GM12801 (cell line): Measurements from ENCODE around the gene GPC4.

Source experiments
- TF ChIP-seq, protein P1 (sequence below): IDR thresholded peaks from one replicate; pipeline ENCODE4 v1.5.1; 2011; ENCODE audit warnings: control low read depth; ENCODE audit not compliant: insufficient read length; ENCODE audit errors: extremely low read depth

GPC4 gene

DNA sequence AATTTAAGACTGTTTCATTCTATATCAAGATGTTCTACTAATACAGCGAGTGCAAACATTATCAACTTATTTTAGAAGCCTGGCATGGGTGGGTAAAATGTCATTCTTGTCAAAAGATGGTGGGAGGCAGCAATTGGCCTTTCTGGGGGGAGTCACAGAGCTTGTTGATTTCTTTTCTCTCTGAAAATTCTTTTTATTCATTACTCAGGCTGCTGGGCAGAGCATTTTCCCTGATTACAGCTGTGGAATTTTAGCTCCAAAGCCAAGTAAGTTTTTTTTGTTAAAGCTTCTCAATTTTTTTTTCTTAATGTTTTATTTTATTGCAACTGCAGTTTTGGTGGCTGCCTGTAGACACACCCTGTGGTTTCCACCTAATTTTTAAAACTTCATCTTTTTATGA is 50.4 kb downstream of the GPC4 start:
- TF ChIP-seq, protein P1, sequence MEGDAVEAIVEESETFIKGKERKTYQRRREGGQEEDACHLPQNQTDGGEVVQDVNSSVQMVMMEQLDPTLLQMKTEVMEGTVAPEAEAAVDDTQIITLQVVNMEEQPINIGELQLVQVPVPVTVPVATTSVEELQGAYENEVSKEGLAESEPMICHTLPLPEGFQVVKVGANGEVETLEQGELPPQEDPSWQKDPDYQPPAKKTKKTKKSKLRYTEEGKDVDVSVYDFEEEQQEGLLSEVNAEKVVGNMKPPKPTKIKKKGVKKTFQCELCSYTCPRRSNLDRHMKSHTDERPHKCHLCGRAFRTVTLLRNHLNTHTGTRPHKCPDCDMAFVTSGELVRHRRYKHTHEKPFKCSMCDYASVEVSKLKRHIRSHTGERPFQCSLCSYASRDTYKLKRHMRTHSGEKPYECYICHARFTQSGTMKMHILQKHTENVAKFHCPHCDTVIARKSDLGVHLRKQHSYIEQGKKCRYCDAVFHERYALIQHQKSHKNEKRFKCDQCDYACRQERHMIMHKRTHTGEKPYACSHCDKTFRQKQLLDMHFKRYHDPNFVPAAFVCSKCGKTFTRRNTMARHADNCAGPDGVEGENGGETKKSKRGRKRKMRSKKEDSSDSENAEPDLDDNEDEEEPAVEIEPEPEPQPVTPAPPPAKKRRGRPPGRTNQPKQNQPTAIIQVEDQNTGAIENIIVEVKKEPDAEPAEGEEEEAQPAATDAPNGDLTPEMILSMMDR, result no peak

DNA sequence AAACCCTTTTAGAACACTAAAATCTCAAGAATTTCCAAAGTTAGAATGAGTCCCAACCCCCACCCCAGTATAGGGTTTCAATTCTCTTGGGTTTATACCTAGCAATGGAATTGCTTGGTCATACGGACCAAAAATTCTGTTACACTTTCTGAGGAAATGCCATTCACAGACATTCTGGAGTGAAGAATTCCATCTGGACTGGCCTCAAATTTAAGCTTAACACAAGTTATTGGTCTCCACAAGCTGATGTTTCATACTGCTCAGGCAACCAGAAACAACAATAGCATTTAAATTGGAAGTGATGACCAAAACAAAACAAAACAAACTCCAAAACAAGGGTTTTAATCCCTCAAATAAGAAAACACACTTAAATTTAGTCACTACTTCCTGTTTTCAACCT is 51.1 kb downstream of the GPC4 start:
- TF ChIP-seq, protein P1, result no peak

- TF ChIP-seq, protein P1, result no peak
These were observed 52.8 kb downstream of the GPC4 start for GRCh38 chrX:133362538-133362937.

DNA sequence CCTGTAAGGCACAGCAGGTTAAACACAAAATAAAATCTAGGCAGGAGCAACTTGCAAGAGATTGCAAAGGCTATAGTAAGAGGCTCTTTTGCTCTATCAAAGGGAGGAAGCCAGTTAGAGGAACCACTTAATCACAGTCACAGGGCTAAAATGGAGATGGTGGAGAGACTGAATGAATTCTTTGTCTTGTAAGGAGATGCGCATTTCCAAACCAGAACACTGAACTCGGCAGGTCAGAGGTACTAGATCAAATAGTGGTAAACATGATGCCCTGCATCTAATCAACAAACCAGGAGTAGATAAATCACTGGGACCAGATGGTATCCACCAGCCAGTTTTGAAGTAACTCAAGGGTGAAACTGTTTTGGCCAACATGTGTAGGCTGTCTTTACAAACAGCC is 55.8 kb downstream of the GPC4 start:
- TF ChIP-seq, protein P1, result no peak

- TF ChIP-seq, protein P1, result no peak
These were observed 62.1 kb downstream of the GPC4 start for GRCh38 chrX:133353233-133353632.

GRCh38 chrX:133350751-133351150 is 64.5 kb downstream of the GPC4 start:
- TF ChIP-seq, protein P1, result no peak

- TF ChIP-seq, protein P1, result no peak
These were observed 69.3 kb downstream of the GPC4 start for GRCh38 chrX:133346026-133346425.

DNA sequence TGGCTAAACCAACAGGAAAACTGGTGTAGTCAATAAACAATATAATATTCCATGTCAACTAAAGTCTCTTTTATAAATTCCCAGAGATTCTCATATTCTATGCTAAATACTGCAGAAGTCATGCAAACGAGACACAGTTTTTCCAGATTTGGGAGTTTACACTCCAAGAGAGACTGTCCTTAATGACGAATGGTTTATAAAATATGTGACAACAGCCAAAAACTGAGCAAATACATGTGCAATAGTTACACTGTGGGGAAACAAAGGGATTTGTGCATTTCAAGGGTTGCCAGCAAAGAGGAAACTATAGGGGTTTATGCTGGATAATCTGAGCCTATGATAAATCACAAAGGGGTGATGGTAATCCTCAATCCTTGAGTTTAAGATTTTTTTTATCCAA is 75.7 kb downstream of the GPC4 start:
- TF ChIP-seq, protein P1, result no peak
